HG03196 (cell line): Measurements from ENCODE around the gene LYG2.
"Not testable (repeated sequence)": the region's sequence is repeated elsewhere in the genome, so short reads cannot be mapped to it uniquely, and the experiment has no call there.

Experiments used
- ATAC-seq: cut with Tn5 transposase; IDR thresholded peaks from one replicate; pipeline ENCODE4 v1.9.1; 2021; ENCODE audit not compliant: unreplicated experiment

The LYG2 gene

DNA sequence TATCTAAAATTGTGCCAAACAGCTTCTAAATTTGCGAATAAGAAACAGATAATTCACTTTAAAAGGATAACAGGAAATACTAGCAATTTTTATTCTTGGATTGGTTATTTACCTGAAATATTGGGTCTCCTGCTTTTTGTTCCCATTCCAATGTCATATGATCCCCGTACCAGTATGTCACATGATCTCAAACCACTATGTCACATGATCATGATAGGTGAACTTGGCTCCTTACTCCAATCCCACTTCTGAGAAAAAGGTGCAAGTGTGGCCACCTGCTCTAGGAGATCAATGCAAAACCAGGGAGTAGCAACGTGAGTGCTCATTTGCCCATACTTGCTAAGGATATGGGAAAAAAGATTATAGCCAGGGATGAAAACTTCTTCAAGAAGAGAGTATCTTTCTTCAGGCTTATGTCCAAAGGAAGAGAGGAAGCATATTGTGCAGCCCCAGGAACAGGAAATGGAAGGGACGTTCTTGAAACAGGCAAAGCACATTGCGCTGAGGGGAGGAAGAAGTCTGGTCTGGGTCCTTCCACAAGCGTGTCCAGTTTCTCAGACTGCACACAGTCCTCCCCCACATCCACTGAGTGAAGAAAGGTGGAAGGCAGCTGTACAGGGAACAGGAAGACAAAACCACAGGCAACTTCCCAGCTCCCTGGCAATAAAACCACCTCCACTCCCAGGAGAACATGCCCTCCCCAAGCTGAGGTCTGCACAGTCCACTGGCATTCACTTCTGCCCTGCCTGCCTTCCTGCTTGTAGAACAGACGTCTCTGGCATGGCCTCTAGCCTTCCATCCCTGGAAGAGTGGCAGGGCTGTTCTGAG, at the start of gene LYG2:
Gene LYG2, minus strand, starts transcription at position 176 of the 828 bp plus-strand sequence. CDS start 1,406 bp downstream, outside the sequence.
- ATAC-seq = no peak

- ATAC-seq = not testable (repeated sequence)
Observed at GRCh38 chr2:99301097-99301496, 45.6 kb upstream of the LYG2 start, which contains the start of gene LYG1. Gene LYG1, minus strand, starts transcription at chr2:99301197. Its CDS starts 5,527 bp downstream, at chr2:99295670.

DNA sequence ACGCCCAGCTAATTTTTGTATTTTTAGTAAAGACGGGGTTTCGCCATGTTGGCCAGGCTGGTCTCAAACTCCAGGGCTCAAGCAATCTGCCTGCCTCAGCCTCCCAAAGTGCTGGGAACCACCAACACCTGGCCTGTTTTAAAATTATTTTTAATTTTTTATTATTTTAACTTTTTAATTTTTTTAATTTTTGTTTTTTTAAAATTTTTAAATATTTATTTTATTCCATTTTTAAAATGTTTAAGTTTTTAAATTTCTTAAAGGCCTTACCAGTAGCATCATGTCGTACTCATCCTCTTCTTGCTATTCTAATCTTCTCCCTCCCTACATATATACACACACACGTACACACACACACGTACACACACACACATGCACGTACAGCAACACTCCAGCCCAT, 44.1 kb upstream of the LYG2 start:
- no peak for ATAC-seq

GRCh38 chr2:99297994-99298393, 42.5 kb upstream of the LYG2 start:
- no peak for ATAC-seq

DNA sequence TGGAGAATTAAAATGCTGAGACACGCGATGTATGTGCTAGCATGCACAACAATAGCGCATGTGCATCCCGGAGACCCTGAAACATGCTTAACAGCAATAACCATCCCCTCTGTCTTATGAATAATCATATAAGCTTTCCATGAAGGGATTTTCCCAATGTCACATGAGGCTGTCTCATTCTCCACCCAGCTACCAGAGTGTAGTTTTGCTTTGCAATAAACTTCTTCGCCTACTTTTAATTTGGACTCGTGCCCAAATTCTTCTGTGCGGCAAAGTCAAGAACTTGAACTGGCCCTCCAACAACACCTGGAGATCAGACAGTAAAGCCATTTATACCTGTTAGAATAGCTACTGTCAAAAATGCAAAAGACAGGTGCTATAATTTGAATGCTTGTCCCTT, 30.1 kb upstream of the LYG2 start:
- ATAC-seq = no peak

DNA sequence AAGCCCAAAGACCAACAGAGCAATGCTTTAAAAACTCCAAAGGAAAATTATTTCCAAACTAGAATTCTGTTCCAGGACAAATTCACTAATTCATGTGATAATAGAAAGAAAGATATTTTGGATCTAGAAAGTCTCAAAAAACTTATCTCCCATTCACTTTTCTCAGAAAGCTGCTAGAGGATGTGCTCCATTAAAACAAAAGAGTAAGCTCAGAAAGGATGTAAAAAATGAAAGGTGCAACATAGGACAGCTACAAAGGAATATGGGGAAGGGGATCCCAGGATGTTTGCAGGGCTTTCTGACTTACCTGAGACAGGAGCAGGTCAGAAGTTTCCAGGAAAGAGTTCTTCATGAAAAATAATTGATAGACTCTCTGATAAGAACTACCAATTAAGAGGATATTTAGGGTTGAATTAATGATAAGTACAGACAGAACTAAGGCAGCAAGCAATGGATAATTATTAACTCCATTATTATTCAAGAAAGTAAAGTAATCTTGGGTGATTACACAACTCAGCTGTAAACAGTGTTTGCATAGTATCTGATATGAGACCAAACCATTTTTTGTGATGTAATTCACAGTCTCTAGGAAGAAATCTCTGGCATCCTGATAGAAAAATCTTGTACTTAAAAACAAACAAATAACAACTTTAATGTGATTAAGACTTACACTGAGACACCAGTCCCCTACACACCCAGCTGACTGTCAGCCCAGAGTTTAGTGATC, 24.7 kb upstream of the LYG2 start:
- ATAC-seq = no peak

DNA sequence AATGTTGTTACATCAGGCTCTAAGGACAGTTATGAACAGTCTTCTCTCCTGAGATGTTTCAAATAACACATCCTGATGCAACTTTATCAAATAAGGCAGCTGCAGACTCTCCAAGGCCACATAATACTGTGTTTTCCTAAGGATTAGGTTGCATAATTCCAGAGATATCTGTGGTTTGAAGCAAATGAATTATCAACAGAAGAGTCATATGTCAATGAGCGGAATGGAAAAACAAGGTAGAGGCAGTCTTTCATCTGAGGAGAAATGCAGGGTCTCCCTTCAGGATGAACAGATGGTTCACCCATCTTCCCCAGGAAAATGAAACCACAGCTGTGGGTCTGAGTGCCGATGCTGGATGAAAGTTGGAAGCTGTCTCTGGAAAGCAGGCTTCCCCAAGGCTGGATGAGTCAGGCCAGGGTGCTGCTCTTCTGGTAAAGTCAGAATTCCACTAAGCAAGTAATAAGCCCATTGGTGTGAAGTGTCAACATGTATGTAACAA, 23.4 kb upstream of the LYG2 start:
- no peak for ATAC-seq

- ATAC-seq = not testable (repeated sequence)
Observed at GRCh38 chr2:99278195-99278765, 22.8 kb upstream of the LYG2 start.

DNA sequence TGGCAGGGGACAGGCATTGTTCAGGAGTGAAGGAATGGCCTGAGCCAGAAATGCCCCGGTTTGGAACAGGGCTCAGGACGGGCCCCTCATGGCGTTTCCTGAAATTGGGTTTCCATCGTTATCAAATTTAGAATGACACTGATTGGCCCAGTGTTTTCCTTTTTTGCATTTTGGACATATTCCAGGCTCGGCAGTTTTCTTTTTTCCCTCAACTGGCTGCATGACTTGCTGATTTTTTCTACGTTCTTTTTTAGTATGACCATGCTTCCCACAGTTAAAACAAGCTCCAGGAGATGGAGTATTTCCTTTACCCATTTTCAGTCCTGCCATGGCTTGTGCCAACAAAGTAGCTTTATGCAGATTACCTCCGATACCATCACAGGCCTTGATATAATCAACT, 20.4 kb upstream of the LYG2 start:
- no peak for ATAC-seq

DNA sequence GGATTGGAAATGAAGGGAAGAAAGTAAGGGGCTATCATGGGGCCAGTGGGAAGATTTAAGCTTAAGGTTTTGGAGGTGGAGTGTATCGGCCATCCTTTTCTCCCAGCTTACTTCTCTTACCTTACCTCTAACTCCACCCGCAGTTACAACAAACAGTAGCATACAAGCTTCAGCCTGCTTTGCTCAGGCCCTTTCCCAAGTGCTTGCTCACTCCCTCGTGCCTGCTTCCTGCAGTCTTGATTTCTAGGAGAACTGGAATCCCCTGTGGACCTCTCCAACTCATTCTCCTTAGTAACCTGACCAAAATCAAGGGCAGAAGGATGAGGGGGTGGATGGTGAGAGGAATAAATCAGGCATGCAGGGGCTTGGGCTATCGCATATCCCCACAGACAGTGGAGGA, 5.8 kb upstream of the LYG2 start:
- no peak for ATAC-seq

GRCh38 chr2:99260184-99260583, 4.7 kb upstream of the LYG2 start:
- no peak for ATAC-seq

DNA sequence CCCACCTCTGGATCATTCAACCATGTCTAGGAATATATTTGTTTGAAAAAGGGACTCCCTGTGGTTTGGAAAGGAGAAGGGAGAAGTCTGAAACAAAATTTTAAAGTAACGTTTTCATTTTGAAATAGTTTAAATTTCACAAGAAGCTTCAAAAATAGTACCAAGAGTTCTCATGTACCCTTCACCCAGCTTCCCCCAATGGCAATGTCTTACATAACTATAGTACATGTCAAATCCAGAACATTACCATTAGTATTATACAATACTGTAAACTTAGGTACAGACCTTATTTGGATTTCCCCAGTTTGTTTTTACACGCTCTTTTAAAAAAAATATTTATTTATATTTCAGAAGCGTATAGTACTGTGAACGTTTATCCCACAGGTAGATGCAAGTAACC, 4.0 kb upstream of the LYG2 start:
- no peak for ATAC-seq

DNA sequence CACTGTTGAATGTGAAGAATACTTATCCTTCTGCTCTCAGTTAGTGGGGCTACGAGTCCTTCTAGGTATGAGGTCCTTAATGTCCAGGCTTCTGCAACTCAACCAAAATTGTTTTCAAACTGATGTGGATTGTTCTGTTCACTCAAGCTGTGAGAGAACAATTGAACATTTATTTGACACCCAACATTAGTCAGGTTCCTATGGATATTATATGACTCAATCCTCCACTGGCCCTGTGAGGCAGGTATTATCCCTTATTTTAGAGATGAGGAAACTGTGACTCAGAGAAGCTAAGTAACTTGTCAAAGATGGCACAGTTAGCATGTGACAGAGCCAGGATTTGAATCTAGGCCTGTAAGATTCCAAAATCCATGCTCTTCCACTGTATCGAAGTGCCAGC, 1.2 kb upstream of the LYG2 start:
- ATAC-seq = no peak

GRCh38 chr2:99249951-99250350, 5.5 kb downstream of the LYG2 start:
- ATAC-seq = no peak

DNA sequence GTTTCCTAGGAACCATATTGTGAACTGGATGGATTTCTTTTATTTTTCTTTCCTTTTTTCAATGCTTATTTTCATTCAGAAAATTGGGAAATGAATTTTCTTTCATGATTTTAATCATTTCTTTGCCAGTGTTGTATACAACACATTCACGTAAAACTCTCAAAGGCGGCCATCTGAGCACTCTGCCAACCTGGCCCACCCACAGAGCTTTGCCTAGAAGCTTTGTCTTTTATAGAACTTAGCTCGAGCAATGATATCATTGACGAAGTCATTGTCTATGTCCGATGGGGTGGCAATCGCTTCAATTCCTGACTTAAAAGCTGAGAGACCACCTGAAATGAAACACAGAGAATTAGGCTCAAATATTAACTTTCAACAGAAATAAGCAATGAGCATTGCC, 13.3 kb downstream of the LYG2 start:
- ATAC-seq = no peak

DNA sequence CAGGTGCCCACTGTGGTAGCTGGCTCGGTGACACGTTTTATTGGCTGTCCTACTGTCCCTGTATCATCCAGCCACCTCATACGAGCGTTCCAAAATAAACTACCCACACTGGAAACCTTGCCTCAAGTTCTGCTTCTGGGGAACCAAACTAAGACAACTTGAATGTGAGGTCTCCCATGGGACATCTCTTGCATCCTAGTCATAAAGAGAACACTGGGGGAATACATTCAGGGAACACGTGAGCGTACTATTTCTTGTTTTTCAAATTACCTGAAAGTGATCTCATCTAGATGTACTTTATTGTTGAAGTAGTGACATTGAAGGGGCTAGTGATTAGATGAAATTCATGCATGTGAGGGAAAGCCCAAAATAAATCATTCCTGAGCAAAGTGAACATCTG, 15.0 kb downstream of the LYG2 start:
- ATAC-seq = no peak

GRCh38 chr2:99238599-99238998, 16.9 kb downstream of the LYG2 start:
- no peak for ATAC-seq

DNA sequence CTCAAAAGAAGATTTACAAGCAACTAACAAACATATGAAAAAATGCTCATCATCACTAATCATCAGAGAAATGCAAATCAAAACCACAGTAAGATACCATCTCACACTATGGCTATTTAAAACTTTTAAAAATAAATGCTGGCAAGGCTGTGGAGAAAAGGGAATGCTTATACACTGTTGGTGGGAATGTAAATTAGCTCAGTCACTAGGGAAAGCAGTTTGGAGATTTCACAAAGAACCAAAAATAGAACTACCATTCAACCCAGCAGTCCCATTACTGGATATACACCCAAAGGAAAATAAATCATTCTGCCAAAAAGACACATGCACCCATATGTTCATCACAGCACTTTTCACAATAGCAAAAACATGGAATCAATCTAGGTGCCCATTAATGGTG, 22.3 kb downstream of the LYG2 start:
- ATAC-seq = not testable (repeated sequence)

- ATAC-seq = no peak
Observed at GRCh38 chr2:99217929-99218501, 37.5 kb downstream of the LYG2 start.

- no peak for ATAC-seq
Observed at GRCh38 chr2:99216096-99216495, 39.4 kb downstream of the LYG2 start.

GRCh38 chr2:99205491-99205890, 50.0 kb downstream of the LYG2 start:
- no peak for ATAC-seq
